ENCODE data around the gene ROBO3. TPM values are rescaled to one million over a fixed set of nuclear protein-coding genes. Genes with fewer than 3 reads are reported as not detected.

The ROBO3 gene
- total RNA-seq, 1 experiment from 2014 or later, result 30.7 TPM

GRCh38 chr11:124864892-124865180, 396 bp upstream of the ROBO3 start:
- Histone ChIP-seq H3K4me2 (ENCODE audit: low read length) (no peak overlapping the region), H3K27ac (ENCODE audit: low read depth, low read length) (no peak overlapping the region), H3K79me2 (ENCODE audit: insufficient read depth, low read length) (no peaks in the 10 kb centered on the region), H2AFZ (ENCODE audit: low read depth, low read length, poor library complexity, severe bottlenecking) (no peak overlapping the region), H4K20me1 (ENCODE audit: insufficient read depth) (no peaks in the 10 kb centered on the region), H3K9ac (ENCODE audit: low read length) (no peak overlapping the region), H3K27me3 (ENCODE audit: insufficient read depth, low read length) (peaks cover 31% of the 10 kb centered on the region; the same call in 1 of the 2 replicates), H3K36me3 (ENCODE audit: control insufficient read depth in 1 of 2, insufficient read depth in 2 of 2, low read length in 2 of 2) (no peaks in the 10 kb centered on the region), H3K9me2 (ENCODE audit: insufficient read depth) (no peaks in the 10 kb centered on the region), H3K4me1 (ENCODE audit: control insufficient read depth in 1 of 2, insufficient read depth in 2 of 2, low read length in 2 of 2) (peaks cover 4 to 9% of the 10 kb centered on the region in 2 experiments; a peak in 2 of 4 replicates), H3K9me3 (ENCODE audit: control insufficient read depth in 1 of 2, insufficient read depth in 1 of 2, low read depth in 1 of 2, low read length in 2 of 2) (no peaks in the 10 kb centered on the region), H3K4me3 (replicated peaks in 1 of 2; ENCODE audit: low read depth in 1 of 2, low read length in 2 of 2) (no peak overlapping the region)
- POLR2A ChIA-PET, result no interaction called here
- ATAC-seq, result no peak
- no peak for DNase-seq (ENCODE audit: low read depth, low spot score)
- CTCF ChIA-PET, result no interaction called here
- intact Hi-C loops (cut with micrococcal nuclease), result loop anchor here (10.0 kb wide), 1 partner anchor 450 kb away; no protein-coding TSS in a partner anchor
- BruUV-seq (replicated peaks), result no TSS peak
- RAD21 ChIA-PET (ENCODE audit: low non-redundant PET in 1 of 2, low total read pairs in 2 of 2, uncharacterized antibody in 2 of 2, unreplicated experiment in 2 of 2), result no interaction called here
- TF ChIP-seq FOSL1 (IDR thresholded peaks at IDR 0.05; ENCODE audit: low read depth) (no peak), EZH2 (IDR thresholded peaks at IDR 0.05) (no peak), EGR1 (IDR thresholded peaks at IDR 0.05; ENCODE audit: low read depth) (no peak), JUND (IDR thresholded peaks at IDR 0.05) (no peak), RAD21 (IDR thresholded peaks at IDR 0.05; ENCODE audit: low read depth) (no peak), ZBTB33 (IDR thresholded peaks at IDR 0.05; ENCODE audit: extremely low read depth, insufficient replicate concordance, low read length) (no peak), EZH2phosphoT487 (IDR thresholded peaks at IDR 0.05; ENCODE audit: borderline replicate concordance) (no peak), POLR2AphosphoS5 (IDR thresholded peaks at IDR 0.05; ENCODE audit: low read depth, low read length) (no peak), ZNF274 (IDR thresholded peaks at IDR 0.05; ENCODE audit: low read depth, low read length) (no peak), SRF (IDR thresholded peaks at IDR 0.05; ENCODE audit: low read depth) (no peak), SP1 (IDR thresholded peaks at IDR 0.05; ENCODE audit: low read depth) (no peak), POLR2A (IDR thresholded peaks at IDR 0.05; ENCODE audit: borderline replicate concordance, extremely low read depth, insufficient read depth, insufficient read length) (no peak), CEBPB (IDR thresholded peaks at IDR 0.05; ENCODE audit: low read depth) (no peak), TCF7L2 (IDR thresholded peaks at IDR 0.05; ENCODE audit: borderline replicate concordance, extremely low read depth, insufficient read depth, insufficient read length) (no peak)
- TF ChIP-seq, protein P1, sequence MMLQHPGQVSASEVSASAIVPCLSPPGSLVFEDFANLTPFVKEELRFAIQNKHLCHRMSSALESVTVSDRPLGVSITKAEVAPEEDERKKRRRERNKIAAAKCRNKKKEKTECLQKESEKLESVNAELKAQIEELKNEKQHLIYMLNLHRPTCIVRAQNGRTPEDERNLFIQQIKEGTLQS (IDR thresholded peaks at IDR 0.05), result no peak
